Ramos (cell line): ENCODE measurements around the gene BTBD3.

Experiments
- in situ Hi-C: fragments of 300-500 bp; cut with MboI; formaldehyde crosslinking; loops from one replicate; pipeline ENCODE4 v1.14.3; 2022; ENCODE audit warnings: low sequenced_read_pairs; ENCODE audit not compliant: unreplicated experiment

BTBD3 gene

DNA sequence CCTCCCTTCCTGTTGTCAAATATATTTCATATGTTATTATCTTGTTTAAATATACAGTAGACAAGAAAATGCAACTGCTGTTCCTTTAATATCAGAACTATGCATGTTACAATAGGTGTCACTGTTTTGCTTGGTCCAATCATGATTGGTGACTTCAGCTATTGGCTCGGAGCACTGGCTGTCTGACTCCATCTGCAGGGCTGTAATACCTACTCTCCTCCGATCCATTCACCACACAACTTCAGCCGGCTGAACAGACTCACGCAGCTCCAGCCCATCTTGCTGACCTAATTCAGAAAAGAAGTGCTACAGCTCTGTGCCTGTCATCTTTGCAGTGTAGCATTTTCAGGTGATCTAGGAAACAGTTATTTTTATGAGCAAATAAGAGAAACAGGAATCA, at the start of gene BTBD3:
Gene BTBD3 (plus strand): TSS at position 231 of the 400 bp plus-strand sequence. CDS start 383 bp downstream, outside the sequence.
- in situ Hi-C loops: no loop called here

- in situ Hi-C loops: no loop called here
Measured at GRCh38 chr20:11869641-11870040, 48.1 kb upstream of the BTBD3 start.

DNA sequence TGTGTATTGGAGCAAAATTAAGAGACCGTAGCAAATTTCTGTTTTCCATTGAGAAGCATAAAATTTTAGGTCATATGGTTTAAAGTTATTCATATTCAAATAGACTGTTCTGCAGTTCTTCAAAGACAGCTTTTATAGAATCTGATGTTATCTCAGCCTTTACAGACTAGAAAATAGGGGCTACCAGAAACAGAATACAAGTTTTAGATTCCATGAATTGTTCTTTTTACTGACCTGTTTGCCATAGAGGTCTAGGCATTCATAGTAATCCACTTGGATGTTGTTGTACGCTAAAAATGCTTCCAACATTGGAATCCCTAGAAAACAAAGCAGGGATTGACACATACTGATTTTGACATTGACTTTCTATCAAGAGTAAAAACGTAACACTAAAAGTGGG, 47.3 kb upstream of the BTBD3 start:
- in situ Hi-C loops: no loop called here

GRCh38 chr20:11876555-11876954, 41.1 kb upstream of the BTBD3 start:
- in situ Hi-C loops: no loop called here

DNA sequence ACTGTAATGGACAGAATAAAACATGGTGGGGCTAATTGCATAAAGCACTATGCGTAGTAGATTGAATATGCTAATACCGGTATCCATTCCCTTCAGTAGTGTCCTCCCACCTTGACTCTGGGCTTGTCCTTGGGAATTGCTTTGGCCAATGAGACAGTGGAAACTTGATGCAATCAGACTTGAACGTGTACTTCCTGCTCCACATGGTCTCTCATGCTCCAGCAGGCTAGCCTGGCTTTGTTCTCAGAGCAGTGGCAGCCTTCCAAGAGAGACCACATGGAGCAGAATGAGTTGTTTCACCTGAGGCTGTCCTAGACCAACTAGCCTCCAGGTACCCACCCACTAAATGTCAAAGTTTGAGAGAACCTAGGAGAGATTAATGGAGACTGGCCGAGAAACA, 37.0 kb upstream of the BTBD3 start:
- in situ Hi-C loops: no loop called here

DNA sequence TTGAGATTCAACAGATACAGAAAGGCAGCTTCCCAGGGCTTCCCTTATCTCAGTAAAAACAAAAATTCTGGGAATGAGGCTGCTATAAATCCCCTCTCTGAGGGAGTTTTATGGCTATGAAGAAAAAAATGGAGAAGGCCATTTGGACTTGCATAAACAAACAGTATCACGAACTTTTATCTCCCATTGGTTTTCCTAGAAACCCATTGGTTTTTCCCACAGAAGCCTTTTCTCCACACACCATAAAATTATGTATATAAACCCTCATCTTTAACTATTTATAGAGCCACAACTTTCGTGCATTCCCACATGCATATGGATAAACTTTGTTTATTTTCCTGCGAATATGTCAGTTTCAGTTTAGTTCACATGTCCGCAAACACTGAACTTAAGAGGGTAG, 36.2 kb upstream of the BTBD3 start:
- in situ Hi-C loops: no loop called here

GRCh38 chr20:11882651-11883050, 35.0 kb upstream of the BTBD3 start:
- in situ Hi-C loops: no loop called here

DNA sequence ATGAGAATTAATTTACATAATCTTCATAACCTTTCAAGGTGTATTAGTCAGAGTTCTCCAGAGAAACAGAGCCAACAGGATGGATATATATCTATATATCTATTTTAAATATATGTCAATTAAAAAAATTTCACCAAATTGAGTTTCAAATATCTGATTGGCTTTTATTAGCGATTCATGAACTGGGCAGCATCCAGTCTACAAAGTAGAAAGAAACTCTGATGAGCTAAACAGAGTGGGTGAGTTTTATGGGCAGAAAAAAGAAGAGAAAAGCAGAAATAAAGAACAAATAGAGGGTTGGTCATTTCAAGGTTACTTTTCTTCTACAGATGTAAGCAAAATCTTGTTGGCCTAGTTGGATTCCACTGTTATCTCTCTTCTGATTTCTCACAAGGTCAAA, 29.0 kb upstream of the BTBD3 start:
- in situ Hi-C loops: no loop called here

- in situ Hi-C loops: no loop called here
Measured at GRCh38 chr20:11890331-11891076, 27.2 kb upstream of the BTBD3 start.

- in situ Hi-C loops: no loop called here
Measured at GRCh38 chr20:11891077-11891775, 26.5 kb upstream of the BTBD3 start.

GRCh38 chr20:11891776-11892545, 25.7 kb upstream of the BTBD3 start:
- in situ Hi-C loops: no loop called here

GRCh38 chr20:11894062-11894461, 23.6 kb upstream of the BTBD3 start:
- in situ Hi-C loops: no loop called here

GRCh38 chr20:11895861-11896387, 21.8 kb upstream of the BTBD3 start:
- in situ Hi-C loops: no loop called here

- in situ Hi-C loops: no loop called here
Measured at GRCh38 chr20:11901127-11901526, 16.6 kb upstream of the BTBD3 start.

GRCh38 chr20:11902285-11902697, 15.4 kb upstream of the BTBD3 start:
- in situ Hi-C loops: no loop called here

DNA sequence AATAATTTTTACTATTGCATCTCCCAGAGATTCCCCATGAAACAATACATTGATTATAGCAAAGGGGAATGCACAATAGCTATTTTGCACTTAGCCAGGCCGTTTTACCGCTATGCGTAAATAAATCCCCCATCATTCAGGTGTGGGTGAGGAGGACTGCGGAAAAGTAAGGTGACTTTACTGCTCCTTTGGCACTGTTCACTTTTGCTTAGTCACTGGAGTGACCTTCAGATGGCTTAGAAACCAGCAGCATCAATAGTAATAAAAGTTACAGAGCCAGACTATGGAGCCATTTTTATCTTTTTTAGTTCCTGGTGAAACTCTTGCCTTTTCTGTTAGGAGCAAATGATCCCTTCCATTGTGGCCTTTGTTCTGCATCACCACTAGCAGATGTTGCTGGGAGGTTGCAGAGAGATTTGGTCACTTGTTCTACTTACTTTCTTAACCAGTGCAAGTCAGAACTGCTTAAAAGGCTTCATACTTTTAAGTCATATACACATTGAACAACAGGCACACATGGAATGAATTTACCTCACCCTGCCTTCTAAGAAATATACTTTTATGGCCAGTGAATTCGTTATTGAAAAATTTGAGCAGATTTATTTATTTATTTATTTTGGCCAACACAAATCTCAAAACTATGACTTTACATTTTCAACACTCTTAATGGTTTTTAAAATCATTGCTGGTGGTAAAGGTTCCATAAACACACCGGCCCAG, 12.1 kb upstream of the BTBD3 start:
- in situ Hi-C loops: no loop called here

- in situ Hi-C loops: no loop called here
Measured at GRCh38 chr20:11906626-11907480, 10.8 kb upstream of the BTBD3 start.

- in situ Hi-C loops: no loop called here
Measured at GRCh38 chr20:11907621-11908020, 10.1 kb upstream of the BTBD3 start.

GRCh38 chr20:11912013-11912658, 5.6 kb upstream of the BTBD3 start:
- in situ Hi-C loops: no loop called here
